Coronary artery (tissue), 2 donors: ENCODE measurements around the gene TTC28.

Experiments used
- DNase-seq: peaks from one replicate; pipeline ENCODE4 v3.0.0-alpha.2; 2017; ENCODE audit warnings: low spot score
- H3K27ac ChIP-seq, 2 donors: fragments of 200-600 bp; sonication (generic); one replicate each; pipeline ENCODE4 v1.5.1; 2016 to 2019
- H3K4me3 ChIP-seq: fragments of 200-600 bp; sonication (generic); 2 replicates; pipeline ENCODE4 v1.5.1; 2016; ENCODE audit warnings: mild to moderate bottlenecking, moderate library complexity
- TF ChIP-seq, protein P1 (sequence below): fragments of 200-600 bp; sonication (generic); IDR thresholded peaks from one replicate; pipeline ENCODE4 v1.5.1; 2019; ENCODE audit warnings: antibody characterized with exemption

TTC28 gene

GRCh38 chr22:28488825-28489224, 190.8 kb downstream of the TTC28 start:
- Histone ChIP-seq H3K4me3 (no peak overlapping the region), H3K27ac (no peak overlapping the region)
- no peak for DNase-seq
- TF ChIP-seq, protein P1, sequence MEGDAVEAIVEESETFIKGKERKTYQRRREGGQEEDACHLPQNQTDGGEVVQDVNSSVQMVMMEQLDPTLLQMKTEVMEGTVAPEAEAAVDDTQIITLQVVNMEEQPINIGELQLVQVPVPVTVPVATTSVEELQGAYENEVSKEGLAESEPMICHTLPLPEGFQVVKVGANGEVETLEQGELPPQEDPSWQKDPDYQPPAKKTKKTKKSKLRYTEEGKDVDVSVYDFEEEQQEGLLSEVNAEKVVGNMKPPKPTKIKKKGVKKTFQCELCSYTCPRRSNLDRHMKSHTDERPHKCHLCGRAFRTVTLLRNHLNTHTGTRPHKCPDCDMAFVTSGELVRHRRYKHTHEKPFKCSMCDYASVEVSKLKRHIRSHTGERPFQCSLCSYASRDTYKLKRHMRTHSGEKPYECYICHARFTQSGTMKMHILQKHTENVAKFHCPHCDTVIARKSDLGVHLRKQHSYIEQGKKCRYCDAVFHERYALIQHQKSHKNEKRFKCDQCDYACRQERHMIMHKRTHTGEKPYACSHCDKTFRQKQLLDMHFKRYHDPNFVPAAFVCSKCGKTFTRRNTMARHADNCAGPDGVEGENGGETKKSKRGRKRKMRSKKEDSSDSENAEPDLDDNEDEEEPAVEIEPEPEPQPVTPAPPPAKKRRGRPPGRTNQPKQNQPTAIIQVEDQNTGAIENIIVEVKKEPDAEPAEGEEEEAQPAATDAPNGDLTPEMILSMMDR = no peak

- no peak for DNase-seq
- TF ChIP-seq, protein P1 = no peak
- no peak overlapping the region for H3K4me3 ChIP-seq
- H3K27ac ChIP-seq = no peak overlapping the region
These were observed 195.0 kb downstream of the TTC28 start for GRCh38 chr22:28484662-28485061.

GRCh38 chr22:28481725-28482124, 197.9 kb downstream of the TTC28 start:
- Histone ChIP-seq H3K27ac (no peak overlapping the region), H3K4me3 (no peak overlapping the region)
- TF ChIP-seq, protein P1 = no peak
- no peak for DNase-seq

- DNase-seq = no peak
- TF ChIP-seq, protein P1 = no peak
- no peak overlapping the region for H3K27ac ChIP-seq
These were observed 199.5 kb downstream of the TTC28 start for GRCh38 chr22:28480000-28480715.

GRCh38 chr22:28478564-28478963, 201.1 kb downstream of the TTC28 start:
- no peak overlapping the region for H3K4me3 ChIP-seq
- no peak overlapping the region for H3K27ac ChIP-seq
- TF ChIP-seq, protein P1 = no peak
- DNase-seq = no peak

More at GRCh38 chr22:28480000-28480715, 199.5 kb downstream of the TTC28 start:
- H3K4me3 ChIP-seq = no peak overlapping the region

DNA sequence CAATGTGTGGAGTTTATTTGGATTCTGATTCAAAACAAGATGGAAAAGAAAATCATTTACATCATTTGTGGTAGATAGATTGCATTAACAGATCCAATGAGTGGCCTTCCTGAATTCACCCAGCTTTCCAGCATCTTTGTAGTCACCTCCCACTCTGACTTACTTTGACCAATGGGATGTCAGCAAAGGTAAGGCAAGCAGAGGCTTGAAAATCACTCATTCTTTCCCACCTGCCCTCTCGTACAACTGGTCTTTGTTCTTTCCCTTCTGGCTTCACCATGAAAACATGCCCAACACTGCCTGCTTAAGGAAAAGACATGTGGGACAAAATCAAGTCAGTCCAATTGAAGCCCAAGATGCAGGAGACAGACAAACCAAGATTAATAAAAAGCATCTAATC, 202.1 kb downstream of the TTC28 start:
- no peak overlapping the region for H3K4me3 ChIP-seq
- TF ChIP-seq, protein P1 = no peak
- no peak for DNase-seq
- H3K27ac ChIP-seq = no peak overlapping the region

- Histone ChIP-seq H3K27ac (no peak overlapping the region), H3K4me3 (no peak overlapping the region)
- no peak for DNase-seq
- TF ChIP-seq, protein P1 = no peak
These were observed 205.3 kb downstream of the TTC28 start for GRCh38 chr22:28474330-28474729.
